Measurements from ENCODE around the gene FTO.

- TF ChIP-seq GATA2 (IDR thresholded peaks at IDR 0.05; ENCODE audit: low read depth, low read length) (no peak), GATA3 (IDR thresholded peaks at IDR 0.05; ENCODE audit: low read depth, low read length) (no peak)
These were observed 85.2 kb downstream of the FTO start for GRCh38 chr16:53789137-53789536.
